H7 (cell line): ENCODE results near the gene CACNB2. TPM values are rescaled to one million over a fixed set of nuclear protein-coding genes. Genes with fewer than 3 reads are reported as not detected.

Experiments
- DNase-seq: peaks from one replicate; pipeline ENCODE4 v3.0.0; 2012
- H3K27me3 ChIP-seq: 2 replicates; pipeline ENCODE4 v1.6.0; 2011; ENCODE audit warnings: mild to moderate bottlenecking, low read length; ENCODE audit not compliant: control insufficient read depth, insufficient read depth
- H3K36me3 ChIP-seq: replicated peaks from 2 replicates; pipeline ENCODE4 v1.5.1; 2011; ENCODE audit warnings: low read length; ENCODE audit not compliant: control insufficient read depth, insufficient read depth
- H3K4me3 ChIP-seq: 2 replicates; pipeline ENCODE4 v1.5.1; 2011; ENCODE audit warnings: low read depth, mild to moderate bottlenecking, control low read depth, low read length, moderate library complexity; ENCODE audit not compliant: insufficient read depth
- total RNA-seq: library from RNA; depleted of rRNA; stranded (reverse); fragments of >200 nt; shearing (Covaris generic); gene quantifications from 2 replicates; pipeline ENCODE4 v1.2.3, GENCODE V29; 2014

Gene CACNB2
- total RNA-seq, 1 experiment from 2014 or later: 1.0 TPM

GRCh38 chr10:18476076-18476647 lies 335.9 kb downstream of the CACNB2 start:
- Histone ChIP-seq H3K27me3 (no peaks in the 10 kb centered on the region), H3K36me3 (no peaks in the 10 kb centered on the region), H3K4me3 (no peak overlapping the region)
- no peak for DNase-seq

DNA sequence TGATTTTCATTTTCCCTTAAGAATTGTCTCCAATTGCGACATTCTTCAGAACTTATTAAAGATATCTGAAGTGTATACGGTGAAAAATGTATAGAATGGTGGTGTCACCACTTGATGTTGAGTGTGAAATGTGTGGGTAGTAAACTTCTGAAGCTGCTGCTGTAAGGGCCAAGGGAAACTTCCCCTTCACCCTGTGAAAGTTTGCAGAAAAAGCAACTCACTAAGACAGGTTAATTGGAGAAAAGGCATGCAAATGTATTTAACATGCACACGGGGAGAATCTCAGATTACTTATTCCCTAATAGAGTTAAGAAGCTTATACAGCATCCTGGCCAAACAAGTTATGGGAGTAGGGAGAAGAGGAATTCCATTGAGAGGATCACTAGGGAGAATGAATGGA lies 338.1 kb downstream of the CACNB2 start:
- H3K36me3 ChIP-seq: no peaks in the 10 kb centered on the region
- no peak for DNase-seq
- no peak overlapping the region for H3K4me3 ChIP-seq
- no peaks in the 10 kb centered on the region for H3K27me3 ChIP-seq

GRCh38 chr10:18479502-18479901 lies 339.3 kb downstream of the CACNB2 start:
- no peak for DNase-seq
- H3K36me3 ChIP-seq: no peaks in the 10 kb centered on the region
- no peaks in the 10 kb centered on the region for H3K27me3 ChIP-seq
- H3K4me3 ChIP-seq: no peak overlapping the region

DNA sequence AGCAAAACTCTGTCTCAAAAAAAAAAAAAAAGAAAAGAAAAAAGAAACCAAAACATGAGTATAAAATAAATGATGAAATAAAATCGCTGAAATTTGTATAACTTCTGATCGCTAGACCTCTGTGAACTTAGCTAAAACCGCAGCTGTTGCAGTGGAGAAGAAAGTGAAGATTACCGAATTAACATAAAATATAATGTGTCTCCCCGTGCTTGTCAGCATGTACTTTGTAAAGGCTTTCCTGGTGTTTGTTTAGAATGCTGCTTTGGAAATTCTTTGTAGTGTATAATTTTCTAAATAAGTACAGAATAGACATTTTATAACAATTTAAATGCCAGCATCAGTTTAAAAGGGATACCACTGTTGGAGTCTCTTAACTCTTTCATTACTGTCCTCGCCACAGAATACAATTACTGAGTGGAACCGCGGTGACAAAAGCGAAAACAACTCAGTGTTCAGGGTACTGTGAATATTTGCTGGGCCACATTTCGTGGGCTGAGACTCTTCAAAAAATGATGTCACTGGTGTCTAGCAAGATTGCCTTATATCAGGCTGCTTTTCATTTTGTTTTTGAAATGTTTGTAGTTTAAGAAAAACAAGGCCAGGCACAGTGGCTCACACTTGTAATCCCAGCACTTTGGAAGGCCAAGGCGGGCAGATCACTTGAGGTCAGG lies 343.4 kb downstream of the CACNB2 start:
- Histone ChIP-seq H3K27me3 (no peaks in the 10 kb centered on the region), H3K4me3 (no peak overlapping the region), H3K36me3 (no peaks in the 10 kb centered on the region)
- DNase-seq: no peak

GRCh38 chr10:18486438-18486837 lies 346.2 kb downstream of the CACNB2 start:
- Histone ChIP-seq H3K27me3 (no peaks in the 10 kb centered on the region), H3K36me3 (no peaks in the 10 kb centered on the region), H3K4me3 (no peak overlapping the region)
- no peak for DNase-seq

DNA sequence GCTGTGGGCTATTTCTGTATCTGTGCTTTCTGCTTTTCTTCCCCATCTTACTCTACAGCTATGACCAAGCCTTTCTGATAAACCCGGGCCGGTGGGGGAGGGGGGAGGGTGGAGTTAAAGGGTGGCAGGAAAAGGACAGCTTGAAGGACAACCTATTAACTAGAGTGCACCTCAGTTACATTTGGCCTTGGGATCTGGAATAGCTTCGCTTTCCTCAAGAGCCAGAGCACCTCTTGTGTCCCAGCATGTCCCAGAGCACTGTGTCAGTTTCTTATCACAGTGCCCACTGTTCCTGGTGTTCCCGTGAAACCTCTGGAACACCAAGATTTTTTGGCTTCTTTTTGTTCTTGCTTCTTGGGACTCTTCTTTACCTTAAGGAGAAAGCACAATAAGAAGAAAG lies 350.5 kb downstream of the CACNB2 start:
- H3K36me3 ChIP-seq: no peaks in the 10 kb centered on the region
- H3K4me3 ChIP-seq: no peak overlapping the region
- no peak for DNase-seq
- H3K27me3 ChIP-seq: no peaks in the 10 kb centered on the region

- H3K4me3 ChIP-seq: no peak overlapping the region
- no peaks in the 10 kb centered on the region for H3K36me3 ChIP-seq
- H3K27me3 ChIP-seq: no peaks in the 10 kb centered on the region
- no peak for DNase-seq
Measured at GRCh38 chr10:18497806-18498369, 357.7 kb downstream of the CACNB2 start.

DNA sequence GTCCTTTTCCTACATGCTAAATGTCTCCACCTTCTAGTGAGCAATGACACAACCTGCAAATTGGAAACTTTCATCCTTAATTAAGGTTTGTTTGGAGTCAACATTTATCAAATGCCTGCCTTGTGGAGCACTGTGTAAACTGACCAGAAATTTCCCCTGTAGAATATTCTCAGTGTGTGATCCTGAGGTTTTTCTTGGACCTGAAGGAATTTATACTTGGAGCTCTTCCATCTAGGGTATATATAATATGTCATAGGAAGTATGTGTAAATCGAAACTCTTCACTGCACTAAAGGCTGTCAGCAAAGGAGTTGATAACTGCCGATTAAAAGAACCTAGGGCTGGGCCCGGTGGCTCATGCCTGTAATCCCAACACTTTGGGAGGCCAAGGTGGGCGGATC lies 358.8 kb downstream of the CACNB2 start:
- Histone ChIP-seq H3K36me3 (no peaks in the 10 kb centered on the region), H3K4me3 (no peak overlapping the region), H3K27me3 (no peaks in the 10 kb centered on the region)
- DNase-seq: no peak

- no peaks in the 10 kb centered on the region for H3K36me3 ChIP-seq
- no peak overlapping the region for H3K4me3 ChIP-seq
- H3K27me3 ChIP-seq: no peaks in the 10 kb centered on the region
- no peak for DNase-seq
Measured at GRCh38 chr10:18500576-18500975, 360.4 kb downstream of the CACNB2 start.

GRCh38 chr10:18501198-18501597 lies 361.0 kb downstream of the CACNB2 start:
- Histone ChIP-seq H3K4me3 (no peak overlapping the region), H3K27me3 (no peaks in the 10 kb centered on the region), H3K36me3 (no peaks in the 10 kb centered on the region)
- DNase-seq: no peak

DNA sequence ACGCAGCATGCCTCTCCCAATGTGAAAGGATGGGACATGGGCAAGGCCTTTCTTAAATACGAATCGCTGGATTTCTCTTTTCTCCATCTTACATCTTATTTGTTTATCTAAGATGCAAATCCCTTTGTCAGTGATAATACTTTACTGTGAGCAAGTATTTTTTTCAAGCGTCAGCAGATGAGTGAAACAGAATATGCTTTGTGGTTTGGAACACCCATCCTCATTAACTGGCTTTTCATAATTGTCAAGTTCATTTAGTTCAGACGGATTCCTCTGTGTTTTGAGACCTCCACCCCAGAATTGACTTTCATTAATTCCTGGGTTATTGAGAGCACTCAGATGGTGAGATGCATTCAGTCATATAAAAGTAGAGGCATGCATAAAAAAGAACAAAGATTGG lies 361.4 kb downstream of the CACNB2 start:
- no peaks in the 10 kb centered on the region for H3K36me3 ChIP-seq
- H3K4me3 ChIP-seq: no peak overlapping the region
- no peak for DNase-seq
- H3K27me3 ChIP-seq: no peaks in the 10 kb centered on the region

DNA sequence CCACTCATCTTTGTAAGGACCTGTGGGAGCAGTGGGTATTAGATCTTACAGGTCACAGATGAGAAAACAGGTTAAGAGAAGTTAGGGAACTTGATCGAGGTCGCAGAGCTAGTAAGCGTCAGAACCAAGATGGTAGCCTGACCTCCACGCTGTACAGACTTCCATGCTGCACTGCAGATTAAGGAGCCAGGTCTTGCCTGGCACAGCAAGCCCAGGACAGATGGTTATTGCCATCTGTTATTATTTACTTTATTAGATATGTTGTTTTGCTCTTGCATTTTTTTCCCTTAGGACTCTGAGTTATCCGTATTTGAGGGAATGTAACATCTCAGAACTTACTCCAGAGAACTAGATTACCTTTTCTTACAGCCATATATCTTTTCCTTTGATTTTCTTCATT lies 363.9 kb downstream of the CACNB2 start:
- H3K4me3 ChIP-seq: no peak overlapping the region
- H3K27me3 ChIP-seq: no peaks in the 10 kb centered on the region
- no peak for DNase-seq
- no peaks in the 10 kb centered on the region for H3K36me3 ChIP-seq

DNA sequence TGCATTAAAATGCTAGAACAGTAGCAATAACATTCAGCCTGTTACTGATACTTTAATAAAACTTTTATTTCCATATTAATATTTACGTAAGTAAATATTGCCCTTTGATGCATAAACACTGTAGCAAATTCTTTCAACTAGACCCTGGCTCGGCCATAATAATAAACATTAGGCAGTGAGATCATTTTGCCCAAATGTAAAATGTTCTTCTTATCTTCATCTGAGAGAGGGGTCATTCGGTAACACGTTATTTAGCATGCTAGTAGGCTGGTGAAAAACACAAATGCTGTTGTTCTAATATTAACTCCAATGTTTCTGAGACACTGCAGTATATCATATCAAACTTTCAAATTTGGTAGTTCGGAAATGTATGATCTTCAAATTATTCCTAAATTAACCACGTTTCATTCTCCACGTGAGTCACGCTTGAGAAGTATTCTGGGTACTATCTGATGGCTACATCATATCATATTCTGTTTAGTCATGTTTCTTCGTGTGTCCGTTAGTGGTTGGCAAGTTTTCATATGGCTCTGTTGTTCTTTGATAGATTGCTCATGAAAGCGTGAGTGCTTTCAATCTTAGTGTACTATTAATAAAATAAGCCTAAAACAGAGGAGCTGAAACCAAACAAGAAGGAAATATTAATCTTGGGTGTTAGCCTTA lies 365.4 kb downstream of the CACNB2 start:
- Histone ChIP-seq H3K27me3 (no peaks in the 10 kb centered on the region), H3K4me3 (no peak overlapping the region), H3K36me3 (no peaks in the 10 kb centered on the region)
- DNase-seq: no peak

DNA sequence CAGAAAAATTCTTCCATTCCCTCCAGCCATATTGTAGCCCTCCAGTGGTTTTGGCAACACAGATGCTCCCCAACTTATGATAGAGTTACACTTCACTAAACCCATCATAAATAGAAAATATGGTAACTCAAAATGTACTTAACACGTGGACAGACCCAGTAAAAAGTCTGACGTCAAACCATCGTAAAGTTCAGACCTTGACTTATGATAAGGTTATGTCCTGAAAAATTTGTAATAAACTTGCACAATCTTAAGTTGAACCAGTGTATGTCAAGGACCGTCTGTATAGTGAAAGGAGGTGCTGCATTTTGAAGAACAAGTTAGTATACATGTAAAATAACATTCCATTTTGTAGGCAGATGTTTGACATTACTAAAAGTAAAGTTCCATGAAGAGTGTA lies 368.4 kb downstream of the CACNB2 start:
- no peaks in the 10 kb centered on the region for H3K36me3 ChIP-seq
- no peak overlapping the region for H3K4me3 ChIP-seq
- DNase-seq: no peak
- H3K27me3 ChIP-seq: no peaks in the 10 kb centered on the region

GRCh38 chr10:18514537-18514936 lies 374.3 kb downstream of the CACNB2 start:
- H3K27me3 ChIP-seq: no peaks in the 10 kb centered on the region
- no peak overlapping the region for H3K4me3 ChIP-seq
- no peak for DNase-seq
- H3K36me3 ChIP-seq: no peaks in the 10 kb centered on the region
